ENCODE data around the gene SYNE2. TPM values are rescaled to one million over a fixed set of nuclear protein-coding genes. Genes with fewer than 3 reads are reported as not detected.
"Not testable (repeated sequence)": the region's sequence is repeated elsewhere in the genome, so short reads cannot be mapped to it uniquely, and the experiment has no call there.

SYNE2 gene
- total RNA-seq, 1 donor from 2014 or later = 44.2 TPM

DNA sequence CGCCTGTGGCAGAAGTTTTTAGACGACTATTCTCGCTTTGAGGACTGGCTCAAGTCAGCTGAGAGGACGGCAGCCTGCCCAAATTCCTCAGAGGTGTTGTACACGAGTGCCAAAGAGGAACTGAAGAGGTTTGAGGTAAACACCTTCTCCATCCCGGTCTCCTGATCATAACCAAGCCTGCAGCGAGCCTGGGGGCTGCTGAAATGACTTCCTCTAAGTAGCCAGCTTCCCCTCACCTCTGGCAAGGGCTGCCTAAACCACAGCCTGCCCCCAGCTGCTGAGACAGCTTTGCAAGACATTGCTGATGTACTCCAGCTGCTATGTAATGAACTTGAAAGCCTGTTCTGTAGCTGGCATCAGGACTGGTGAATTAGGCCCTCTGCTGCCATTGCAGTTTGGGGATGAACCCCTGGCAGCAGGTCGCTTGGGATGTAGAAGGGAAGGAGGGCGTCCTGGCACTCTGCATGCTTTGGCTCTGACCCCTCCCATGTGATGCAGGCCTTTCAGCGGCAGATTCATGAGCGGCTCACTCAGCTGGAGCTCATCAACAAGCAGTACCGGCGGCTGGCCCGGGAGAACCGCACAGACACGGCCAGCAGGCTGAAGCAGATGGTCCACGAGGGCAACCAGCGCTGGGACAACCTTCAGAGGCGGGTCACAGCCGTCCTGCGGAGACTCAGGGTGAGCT is 356.8 kb downstream of the SYNE2 start:
- no peak overlapping the region for H3K4me3 ChIP-seq (ENCODE audit: low read depth, low read length)
- TF ChIP-seq CTCF (conservative IDR thresholded peaks at IDR 0.05; ENCODE audit: low read depth, low read length) = no peak
- no peak for DNase-seq (ENCODE audit: low read depth)

- TF ChIP-seq CTCF (conservative IDR thresholded peaks at IDR 0.05; ENCODE audit: low read depth, low read length) = no peak
- no peak for DNase-seq (ENCODE audit: low read depth)
- no peak overlapping the region for H3K4me3 ChIP-seq (ENCODE audit: low read depth, low read length)
Observed at GRCh38 chr14:64210216-64210615, 357.4 kb downstream of the SYNE2 start.

DNA sequence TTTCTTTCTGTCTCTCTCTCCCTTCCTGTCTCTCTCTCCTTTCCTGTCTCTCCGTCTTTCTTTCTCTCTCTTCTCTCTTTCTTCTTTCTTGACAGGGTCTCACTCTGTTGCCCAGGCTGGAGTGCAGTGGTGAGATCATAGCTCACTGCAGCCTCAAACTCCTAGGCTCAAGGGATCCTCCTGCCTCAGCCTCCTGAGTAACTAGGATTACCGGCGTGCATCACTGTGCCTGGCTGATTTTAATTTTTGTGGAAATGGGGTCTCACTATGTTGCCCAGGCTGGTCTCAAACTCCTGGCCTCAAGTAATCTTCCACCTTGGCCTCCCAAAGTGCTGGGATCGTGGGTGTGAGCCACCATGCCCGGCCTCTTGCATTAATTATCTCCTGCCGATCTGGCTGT is 358.1 kb downstream of the SYNE2 start:
- H3K4me3 ChIP-seq (ENCODE audit: low read depth, low read length); DNase-seq (ENCODE audit: low read depth): not testable (repeated sequence)

DNA sequence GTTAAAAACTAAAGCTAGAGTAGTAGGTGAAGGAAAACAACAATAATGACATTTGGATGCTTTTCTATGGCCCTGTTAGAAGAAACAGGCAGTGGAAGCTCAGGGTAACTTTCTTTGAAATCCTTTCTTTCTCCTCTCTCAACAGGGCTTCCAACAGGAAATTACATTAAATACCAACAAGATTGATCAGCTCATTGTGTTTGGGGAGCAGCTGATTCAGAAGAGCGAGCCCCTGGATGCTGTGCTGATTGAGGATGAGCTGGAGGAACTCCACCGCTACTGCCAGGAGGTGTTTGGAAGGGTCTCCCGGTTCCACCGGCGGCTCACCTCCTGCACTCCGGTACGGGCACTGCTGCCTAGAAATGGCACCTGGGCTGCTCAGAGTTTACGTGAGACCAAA is 359.9 kb downstream of the SYNE2 start:
- no peak for DNase-seq (ENCODE audit: low read depth)
- TF ChIP-seq CTCF (conservative IDR thresholded peaks at IDR 0.05; ENCODE audit: low read depth, low read length) = no peak
- H3K4me3 ChIP-seq (ENCODE audit: low read depth, low read length) = no peak overlapping the region

DNA sequence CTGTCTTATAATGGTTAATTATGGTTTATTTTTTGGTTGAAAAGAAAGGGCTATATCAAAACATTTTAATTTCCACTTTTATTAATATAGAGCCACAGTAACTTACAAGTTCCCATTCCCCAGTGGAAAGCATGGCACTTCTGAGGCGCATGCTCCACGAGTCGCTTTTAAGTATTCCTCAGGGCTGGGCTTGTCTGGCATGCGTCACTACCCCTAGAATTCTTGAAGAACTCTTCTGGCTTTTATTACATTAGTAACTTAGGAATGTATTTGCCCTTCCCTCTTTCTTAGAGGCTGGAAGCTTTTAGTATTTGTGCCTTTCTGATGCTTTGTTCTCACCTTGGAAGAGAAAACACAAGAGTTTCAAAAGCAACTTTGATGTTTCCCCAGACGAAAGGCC is 360.3 kb downstream of the SYNE2 start:
- DNase-seq (ENCODE audit: low read depth) = no peak
- no peak overlapping the region for H3K4me3 ChIP-seq (ENCODE audit: low read depth, low read length)
- no peak for TF ChIP-seq CTCF (conservative IDR thresholded peaks at IDR 0.05; ENCODE audit: low read depth, low read length)

DNA sequence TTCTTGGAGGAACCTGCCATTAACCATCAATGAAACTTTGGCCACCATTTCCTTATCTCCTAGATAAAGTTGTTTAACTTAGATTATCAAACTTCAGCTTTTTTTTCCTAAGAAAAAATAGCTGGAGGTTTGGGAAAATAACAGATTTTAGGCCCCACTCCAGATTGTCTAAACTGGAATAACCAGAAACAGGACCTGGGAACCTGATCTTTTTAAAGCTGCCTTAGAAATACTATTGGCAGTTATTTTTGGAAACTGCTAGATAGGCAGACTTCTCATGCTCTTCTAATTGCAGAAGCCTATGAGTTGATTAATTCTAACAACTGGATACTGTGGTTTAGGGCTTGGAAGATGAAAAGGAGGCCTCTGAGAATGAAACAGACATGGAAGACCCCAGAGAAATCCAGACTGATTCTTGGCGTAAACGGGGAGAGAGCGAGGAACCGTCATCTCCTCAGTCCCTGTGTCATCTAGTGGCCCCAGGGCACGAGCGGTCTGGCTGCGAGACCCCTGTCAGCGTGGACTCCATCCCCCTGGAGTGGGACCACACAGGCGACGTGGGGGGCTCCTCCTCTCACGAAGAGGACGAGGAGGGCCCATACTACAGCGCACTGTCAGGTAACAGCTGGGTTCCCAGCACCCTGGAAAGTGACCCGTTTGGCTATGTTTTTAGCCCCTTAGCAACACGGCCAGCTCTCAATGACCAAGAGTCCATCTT is 361.2 kb downstream of the SYNE2 start:
- no peak for DNase-seq (ENCODE audit: low read depth)

GRCh38 chr14:64215274-64215673 is 362.5 kb downstream of the SYNE2 start:
- no peak overlapping the region for H3K4me3 ChIP-seq (ENCODE audit: low read depth, low read length)
- DNase-seq (ENCODE audit: low read depth) = no peak
- TF ChIP-seq CTCF (conservative IDR thresholded peaks at IDR 0.05; ENCODE audit: low read depth, low read length) = no peak

More for the DNA sequence above, 361.2 kb downstream of the SYNE2 start:
- no peak for TF ChIP-seq CTCF (conservative IDR thresholded peaks at IDR 0.05; ENCODE audit: low read depth, low read length)
- H3K4me3 ChIP-seq (ENCODE audit: low read depth, low read length) = no peak overlapping the region
